NCI-H2227 (cell line): ENCODE measurements around the gene CEMIP.

Experiments
- DNase-seq: peaks from one replicate; lab custom pipeline; 2025; ENCODE audit not compliant: unreplicated experiment; lab: John Stamatoyannopoulos, UW

CEMIP gene

DNA sequence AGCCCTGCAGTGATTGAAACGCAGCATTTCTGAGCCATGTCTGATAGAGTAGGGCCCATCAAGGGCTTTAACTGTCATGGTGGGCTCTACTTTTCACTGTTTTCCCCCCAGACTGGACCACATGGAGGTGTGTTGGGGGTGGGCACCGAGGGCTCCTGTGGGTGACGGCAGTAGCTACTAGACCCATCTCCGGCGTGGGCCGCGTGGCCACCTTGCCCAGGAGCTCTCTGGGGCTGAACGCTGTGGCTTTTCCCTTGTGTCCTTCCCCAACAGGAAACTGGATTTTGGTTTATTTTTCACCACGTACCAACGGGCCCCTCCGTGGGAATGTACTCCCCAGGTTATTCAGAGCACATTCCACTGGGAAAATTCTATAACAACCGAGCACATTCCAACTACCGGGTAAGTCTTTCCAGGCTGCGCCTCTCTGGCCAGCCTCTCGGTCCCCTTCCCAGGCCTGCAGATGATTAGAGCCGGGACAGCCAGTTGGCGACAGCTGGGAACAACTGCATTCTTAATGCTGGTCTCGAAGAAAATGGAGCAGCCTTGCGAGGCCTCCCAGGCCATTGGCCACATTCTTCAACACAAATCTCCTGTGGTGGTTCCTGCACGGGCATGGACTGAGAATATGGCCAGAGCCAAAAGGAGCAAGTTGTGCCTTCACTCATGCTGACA is 142.7 kb downstream of the CEMIP start:
- no peak for DNase-seq

DNA sequence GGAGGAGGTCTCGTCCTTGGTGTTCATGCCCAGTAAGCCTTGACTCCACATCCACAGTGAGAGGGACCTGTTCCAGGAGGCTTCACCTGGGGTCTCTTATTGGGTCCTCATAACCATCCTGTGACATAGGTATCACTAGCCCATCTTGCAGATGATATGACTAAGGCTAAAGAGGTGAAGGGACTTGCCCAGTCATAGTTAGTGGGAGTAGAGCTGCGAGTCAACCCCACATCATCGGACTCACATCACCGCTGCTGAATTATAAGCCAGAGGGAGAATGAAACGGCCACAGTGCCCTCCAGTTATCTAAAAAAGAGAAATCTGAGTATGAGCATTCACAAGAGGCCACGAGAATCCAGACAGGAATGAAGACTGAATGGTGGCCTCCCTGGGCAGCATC is 144.5 kb downstream of the CEMIP start:
- DNase-seq = no peak

DNA sequence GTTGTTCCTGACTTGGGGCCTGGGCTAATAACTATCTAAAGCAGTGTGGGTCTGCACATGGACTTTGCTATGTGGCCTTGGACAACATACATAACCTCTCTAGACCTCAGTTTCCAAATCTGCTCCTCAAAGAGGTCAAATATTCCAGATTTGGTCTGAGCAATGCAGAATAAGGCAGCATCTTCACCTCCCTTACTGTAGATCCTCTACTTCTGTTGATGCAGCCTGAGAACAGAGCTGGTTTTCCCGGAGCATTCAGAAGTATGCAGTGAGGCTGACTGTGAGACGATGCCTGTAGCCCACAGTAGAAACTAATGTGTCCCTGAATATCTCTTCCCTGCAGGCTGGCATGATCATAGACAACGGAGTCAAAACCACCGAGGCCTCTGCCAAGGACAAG is 145.1 kb downstream of the CEMIP start:
- no peak for DNase-seq

DNA sequence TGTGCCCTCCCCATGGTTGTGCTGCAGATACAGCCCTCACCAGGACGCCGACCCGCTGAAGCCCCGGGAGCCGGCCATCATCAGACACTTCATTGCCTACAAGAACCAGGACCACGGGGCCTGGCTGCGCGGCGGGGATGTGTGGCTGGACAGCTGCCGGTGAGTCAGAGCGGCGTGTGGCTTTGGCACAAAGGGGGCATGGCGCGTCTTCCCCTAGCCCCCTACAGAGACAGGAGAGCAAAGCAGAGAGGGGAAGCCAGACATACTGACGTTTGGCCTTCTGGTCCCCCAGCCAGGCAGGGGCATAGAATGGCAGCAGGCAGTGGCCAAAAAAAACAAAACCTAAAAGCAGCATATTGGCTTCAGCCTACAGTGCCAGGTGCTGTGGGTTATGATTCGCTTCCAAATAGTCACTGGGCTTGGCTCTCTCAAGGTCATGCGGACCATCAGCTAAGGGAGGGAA is 146.5 kb downstream of the CEMIP start:
- DNase-seq = no peak

DNA sequence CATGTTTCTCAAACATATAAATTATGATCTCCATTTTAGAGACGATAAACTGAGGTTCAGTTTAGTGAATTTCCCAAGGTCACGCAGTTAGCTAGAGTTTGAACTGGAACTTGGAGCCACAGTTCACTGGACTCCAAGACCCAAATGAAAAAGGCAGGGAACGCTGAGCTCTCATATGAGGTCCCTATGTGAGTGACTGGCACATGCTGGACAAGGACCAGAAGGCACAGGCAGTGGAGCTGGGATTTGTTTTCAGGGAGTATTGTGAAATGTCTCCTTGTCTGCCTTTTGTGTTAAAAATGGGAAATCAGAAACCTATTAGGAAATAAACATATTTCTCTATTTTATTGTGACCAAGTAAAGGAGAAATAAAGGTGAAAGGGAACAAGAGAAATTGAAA is 147.0 kb downstream of the CEMIP start:
- no peak for DNase-seq

DNA sequence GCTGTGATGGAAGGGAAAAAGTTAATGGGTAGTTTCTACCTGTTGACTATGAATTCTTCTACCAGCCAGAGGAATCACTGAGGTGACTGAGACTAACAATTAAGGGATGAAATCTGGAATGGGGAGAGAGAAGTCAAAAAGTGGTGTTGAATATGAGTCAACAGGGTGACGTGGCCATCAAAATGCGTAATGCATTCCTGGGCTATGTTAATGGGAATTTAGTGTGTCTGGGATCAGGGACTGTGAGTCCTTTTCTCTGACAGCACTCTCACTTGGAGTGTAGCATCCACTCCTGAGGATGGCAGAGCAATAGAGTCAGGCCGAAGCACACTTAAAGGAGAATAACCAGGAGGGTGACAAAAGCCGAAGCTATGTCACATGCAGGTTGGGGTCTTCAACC is 150.1 kb downstream of the CEMIP start:
- no peak for DNase-seq

DNA sequence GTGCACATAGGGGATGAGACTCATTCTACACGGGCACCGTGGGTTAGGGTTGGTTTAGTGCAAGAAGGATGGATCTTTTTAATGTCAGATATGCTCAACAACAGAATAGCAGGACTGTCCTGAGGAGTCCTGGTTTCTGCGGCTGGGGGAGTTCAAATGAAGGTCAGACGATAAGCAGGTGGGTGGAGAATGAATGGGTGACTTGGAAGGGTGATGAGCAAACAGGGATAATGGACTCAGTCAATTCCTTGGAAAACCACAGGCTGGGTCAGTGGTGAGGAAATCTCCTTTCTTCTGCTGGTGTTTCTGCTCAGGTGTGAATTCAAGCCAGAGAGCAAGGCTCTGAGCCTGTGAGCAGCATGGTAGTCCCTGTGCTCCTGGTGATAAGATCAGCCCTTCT is 150.5 kb downstream of the CEMIP start:
- no peak for DNase-seq

DNA sequence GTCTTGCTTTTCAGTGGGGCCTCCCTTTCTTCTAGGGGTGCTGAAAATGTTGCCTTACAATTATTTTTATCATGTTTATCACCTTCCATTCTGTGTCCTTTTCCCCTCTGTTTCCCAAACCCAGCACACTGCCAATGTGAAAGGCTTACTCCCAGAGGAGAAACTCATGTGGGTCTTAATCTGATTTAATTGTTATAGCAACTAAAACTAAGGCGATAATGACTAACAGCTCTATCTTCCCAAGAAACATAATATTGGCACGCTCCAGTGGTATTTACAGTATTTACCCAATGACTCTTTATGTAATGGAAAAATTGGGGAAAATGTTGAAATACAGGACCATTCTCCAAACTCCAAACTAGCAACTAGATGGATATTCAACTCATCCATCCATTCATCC is 152.0 kb downstream of the CEMIP start:
- DNase-seq = no peak

DNA sequence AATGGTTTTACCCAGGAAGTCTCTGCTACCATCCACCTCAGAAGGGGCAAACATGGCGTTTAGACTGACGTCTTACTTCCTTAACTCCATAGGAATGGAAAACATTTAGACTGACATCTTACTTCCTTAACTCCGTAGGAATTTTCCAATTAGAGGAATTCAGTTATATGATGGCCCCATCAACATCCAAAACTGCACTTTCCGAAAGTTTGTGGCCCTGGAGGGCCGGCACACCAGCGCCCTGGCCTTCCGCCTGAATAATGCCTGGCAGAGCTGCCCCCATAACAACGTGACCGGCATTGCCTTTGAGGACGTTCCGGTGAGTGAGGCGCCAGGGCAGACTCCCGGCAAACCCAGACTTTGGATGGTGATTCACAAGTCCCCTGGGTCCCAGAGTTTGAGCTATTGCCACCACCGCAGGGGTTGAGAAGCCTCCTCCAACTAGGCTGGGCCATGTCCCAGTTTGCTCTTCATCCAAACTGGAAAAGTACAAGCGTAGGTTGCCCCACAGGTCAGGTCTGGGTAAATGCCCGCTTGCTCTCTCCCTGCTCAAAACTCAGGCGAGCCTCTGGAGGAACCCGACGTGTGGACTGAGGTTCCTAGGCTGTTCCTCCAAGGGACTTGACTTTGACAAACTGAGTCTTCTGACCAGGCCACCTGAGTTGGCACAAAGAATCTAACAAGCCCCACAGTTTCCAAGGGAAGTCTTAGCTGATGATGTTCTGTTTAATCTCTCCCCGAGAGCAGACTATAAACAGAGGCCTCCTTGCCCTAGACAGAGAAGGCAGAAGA is 152.7 kb downstream of the CEMIP start:
- DNase-seq = no peak

DNA sequence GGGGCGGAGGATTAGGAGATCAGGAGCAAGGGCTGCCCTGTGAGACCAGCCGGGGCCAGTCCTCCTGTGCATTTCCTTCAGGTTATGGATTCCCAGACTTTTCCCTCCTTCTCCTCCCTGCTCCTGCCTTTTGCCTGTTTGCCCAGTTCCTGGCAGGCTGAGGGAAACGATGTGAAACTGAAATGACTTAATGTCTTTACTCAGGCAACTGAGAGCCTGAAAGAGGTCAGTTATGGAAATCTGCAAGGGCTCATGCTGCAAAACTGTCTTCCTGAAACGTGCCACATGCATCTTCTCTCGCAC is 153.3 kb downstream of the CEMIP start:
- no peak for DNase-seq

DNA sequence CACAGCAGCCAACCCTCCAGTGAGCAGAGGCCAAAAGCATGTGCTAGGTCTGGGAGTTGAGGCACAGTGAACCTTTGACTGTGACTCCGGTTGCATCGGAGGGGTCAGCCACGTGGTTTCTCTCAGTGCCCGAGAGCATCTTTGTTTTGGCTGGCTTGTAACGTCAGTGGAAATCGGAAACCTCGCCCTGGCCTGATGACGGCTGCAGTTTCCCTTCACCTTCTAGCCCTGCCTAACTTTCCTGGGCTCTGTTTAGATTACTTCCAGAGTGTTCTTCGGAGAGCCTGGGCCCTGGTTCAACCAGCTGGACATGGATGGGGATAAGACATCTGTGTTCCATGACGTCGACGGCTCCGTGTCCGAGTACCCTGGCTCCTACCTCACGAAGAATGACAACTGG is 153.8 kb downstream of the CEMIP start:
- DNase-seq = no peak

DNA sequence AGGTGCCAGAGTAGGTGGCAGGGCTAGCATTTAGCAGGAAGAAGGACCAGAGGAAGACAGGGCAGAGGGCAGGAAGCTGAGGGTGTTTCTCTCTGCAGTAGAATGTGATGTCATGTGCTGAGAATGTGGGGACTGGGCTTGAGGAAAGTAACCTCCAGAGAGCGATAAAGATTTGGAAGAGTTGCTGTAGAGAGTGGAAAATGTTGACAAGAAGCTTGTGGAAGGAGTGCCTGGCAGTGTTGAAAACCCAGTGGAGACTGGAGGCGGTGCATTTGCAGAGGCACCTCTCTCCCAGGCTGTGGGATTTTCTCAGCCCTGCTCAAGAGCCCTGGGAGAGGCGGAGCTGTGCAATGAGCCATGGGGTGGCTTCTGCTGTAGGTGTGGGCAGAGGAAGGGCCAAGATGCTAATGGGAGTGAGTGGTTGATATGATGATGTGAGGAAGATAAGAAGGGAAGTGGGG is 155.6 kb downstream of the CEMIP start:
- DNase-seq = no peak

DNA sequence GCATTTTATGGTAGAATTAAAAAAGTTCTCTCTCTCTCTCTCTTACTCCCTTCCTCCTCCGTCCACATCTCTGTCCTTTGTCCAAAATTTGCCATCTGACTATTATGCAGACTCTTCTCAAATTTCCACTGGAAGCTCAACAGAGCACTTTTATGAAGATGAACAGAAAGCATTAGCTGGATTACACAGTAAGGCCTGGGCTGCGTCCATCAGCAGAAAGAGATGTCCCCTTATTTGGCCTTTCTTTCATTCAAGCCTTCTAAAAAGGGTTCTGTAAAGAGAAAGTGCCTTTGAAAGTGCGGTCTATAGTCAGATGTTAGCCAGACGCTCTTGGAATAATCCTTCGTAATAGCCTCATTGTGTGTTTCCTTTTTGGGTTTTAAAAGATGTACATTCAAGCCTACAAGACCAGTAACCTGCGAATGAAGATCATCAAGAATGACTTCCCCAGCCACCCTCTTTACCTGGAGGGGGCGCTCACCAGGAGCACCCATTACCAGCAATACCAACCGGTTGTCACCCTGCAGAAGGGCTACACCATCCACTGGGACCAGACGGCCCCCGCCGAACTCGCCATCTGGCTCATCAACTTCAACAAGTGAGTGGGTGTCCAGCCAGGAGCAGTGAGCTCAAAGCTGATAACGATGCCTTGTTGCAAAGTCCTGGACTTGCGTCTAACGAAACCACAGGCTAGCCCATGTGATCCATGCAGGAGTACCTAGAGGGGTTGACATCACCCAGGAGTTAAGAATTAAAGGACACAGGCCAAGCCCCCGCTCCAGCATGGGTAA is 157.3 kb downstream of the CEMIP start:
- no peak for DNase-seq

DNA sequence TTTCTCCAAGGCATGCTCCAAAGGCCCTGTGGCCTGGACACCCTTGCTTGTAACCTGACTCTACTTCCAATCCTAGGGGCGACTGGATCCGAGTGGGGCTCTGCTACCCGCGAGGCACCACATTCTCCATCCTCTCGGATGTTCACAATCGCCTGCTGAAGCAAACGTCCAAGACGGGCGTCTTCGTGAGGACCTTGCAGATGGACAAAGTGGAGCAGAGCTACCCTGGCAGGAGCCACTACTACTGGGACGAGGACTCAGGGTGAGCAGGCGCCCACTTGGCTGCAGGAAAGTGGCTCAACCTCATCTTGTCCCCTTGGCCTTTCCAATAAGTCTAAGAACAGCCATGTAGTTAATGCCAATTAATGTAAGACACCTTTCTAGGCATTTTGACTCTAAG is 158.5 kb downstream of the CEMIP start:
- DNase-seq = no peak

DNA sequence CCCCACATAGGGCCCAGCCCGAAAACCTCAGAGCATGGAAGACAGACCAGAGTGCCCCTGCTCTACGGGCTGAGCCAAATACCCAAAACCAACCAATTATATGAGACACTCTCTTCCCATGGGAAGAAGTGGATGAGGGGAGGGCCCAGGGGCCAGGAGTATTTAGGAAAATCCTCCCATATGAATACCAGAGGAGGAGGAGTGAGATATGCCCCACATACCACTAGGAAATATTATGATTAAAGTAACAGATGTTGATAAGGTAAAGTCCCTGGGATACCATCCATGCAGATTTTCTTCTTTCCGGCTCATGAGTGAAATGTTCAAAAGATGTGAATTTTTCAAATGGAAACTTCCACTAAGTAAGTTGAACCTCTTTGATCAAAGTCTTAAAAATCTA is 160.0 kb downstream of the CEMIP start:
- no peak for DNase-seq

DNA sequence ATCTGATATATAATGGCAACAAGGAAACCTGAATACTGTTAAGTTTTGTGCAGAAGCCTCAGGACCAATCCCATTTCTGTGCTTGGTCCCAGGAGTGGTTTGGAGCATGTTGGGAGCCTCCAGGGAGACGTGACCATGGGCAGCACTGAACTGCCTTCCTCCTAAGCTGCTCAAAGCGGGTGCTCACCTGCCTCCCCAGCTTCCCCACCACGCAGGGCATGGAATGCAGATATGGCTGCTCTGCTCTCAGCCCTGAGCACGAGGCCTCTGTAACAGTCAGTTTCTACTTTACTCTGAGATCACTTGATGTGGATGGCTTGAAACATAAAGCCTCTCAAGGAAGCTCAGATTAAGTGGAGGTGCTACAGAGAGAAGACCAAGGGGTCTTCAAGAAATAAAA is 161.2 kb downstream of the CEMIP start:
- no peak for DNase-seq

DNA sequence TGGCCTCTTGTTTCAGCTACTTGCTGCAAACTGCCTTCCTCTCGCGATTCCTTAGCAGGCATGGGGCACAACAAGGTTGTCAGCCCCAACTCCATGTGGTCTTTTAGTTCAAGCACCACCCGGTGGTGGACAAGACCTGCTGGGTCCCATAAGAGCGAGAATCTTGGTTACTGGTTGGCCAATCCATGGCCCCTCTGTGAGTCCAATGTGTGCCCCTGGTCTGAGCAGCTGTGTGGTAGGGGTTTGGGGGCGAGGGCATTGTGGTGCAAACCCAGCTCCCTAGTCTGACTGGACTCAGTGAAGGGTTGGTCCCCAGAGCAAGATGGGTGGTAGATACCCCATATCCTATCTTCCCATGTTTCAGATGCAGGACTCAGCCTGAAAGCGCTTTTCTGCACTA is 161.7 kb downstream of the CEMIP start:
- DNase-seq = no peak

DNA sequence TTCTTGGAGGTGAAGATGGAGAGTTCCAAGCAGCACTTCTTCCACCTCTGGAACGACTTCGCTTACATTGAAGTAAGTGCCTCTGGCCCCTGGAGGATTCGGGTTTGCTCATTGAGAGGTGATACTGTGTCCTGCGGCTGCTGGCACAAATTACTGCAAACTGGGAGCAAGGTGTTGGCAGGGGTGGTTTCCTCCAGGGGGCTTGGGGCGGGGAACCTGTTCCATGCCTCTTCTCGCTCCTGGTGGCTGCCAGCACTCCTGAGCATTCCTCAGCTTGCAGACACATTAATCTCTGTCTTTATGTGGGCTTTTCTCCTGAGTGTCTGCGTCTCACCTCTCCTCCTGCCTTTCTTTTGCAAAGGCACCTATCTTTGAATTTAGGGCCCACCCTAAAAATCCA is 163.1 kb downstream of the CEMIP start:
- DNase-seq = no peak

DNA sequence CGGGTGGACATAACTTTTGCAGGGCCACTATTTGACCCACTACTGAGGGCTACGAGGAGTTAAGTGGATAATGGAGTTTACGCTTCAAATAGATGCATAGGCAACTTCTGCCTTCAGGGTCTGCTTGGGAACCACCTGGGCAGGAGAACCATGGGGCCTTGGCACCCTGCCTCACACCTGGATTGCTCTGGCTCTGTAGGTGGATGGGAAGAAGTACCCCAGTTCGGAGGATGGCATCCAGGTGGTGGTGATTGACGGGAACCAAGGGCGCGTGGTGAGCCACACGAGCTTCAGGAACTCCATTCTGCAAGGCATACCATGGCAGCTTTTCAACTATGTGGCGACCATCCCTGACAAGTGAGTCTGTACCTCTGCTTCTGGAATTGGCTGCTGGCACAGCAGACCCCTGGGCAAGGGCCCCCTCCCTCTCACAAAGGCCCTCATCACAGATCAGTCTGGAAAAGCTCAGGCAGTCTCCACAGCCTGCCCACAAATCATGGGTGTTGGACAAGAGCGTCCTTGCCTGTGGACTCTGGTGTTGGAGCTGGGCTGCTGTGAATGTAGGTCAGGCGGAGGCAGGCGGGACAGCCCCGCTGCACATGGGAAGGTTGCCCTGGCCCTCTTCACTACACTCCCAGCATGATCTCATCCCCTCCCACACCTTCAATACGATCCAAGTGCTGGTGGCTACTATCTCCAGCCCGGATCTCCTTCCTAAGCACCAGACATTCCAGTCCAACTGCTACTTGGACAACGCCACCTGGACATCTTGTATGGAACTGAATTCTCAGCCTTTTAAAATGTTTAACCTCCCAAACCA is 163.8 kb downstream of the CEMIP start:
- DNase-seq = no peak

DNA sequence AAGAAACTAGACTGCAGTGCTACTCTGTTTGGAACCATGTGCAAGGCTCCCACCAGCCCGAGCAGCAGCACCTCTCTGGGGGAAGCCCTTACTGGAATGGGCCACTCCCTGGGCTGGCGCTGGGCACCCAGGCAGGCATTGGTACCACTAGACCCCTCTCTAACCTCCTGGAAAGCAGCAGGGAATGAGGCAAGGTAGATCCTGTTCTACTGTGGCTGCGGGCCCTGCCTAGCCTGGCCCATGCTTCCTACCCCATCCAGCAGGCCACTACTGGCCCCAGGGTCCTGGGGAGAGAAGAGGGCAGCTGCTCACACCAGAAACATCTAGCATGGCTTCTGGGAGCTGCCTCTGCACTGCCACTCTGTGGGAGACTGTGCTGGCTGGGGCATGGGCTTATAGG is 165.6 kb downstream of the CEMIP start:
- no peak for DNase-seq

DNA sequence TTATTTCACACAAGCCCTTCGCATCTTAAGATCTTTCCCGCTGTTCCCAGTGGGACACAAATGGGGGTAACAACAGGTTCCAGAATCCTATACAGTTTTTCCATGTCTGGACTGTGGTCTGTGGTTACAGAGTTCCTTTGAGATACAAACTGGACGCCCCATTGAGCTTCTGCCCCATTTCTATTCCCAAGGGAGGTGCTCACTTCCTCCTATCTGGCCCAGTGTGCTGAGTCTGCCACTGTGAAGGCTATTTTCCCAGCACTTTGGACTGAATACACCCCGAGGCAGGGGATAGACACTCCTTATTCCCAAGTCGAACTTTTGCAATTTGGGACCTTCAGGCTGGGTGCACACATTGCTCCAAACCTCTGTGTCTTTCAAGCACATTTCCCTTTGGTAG is 166.4 kb downstream of the CEMIP start:
- no peak for DNase-seq
